B cell (primary cell): Measurements from ENCODE around the gene FIBCD1.

Source experiments
- CTCF ChIP-seq: fragments of 200-600 bp; IDR thresholded peaks from one replicate; pipeline ENCODE4 v1.8.0; 2022; ENCODE audit warnings: antibody characterized with exemption, mild to moderate bottlenecking
- EZH2 ChIP-seq: IDR thresholded peaks from 2 replicates; pipeline ENCODE4 v1.6.1; 2012; ENCODE audit warnings: borderline replicate concordance, low read depth, mild to moderate bottlenecking, moderate library complexity, low read length; ENCODE audit not compliant: insufficient read depth, poor library complexity, severe bottlenecking

- TF ChIP-seq CTCF (no peak), EZH2 (no peak)
Observed at GRCh38 chr9:130872093-130872492, 67.0 kb downstream of the FIBCD1 start.
